Activated T-cell treated with anti-CD3 and anti-CD28 coated beads for 4 hours (primary cell): Measurements from ENCODE around the gene PABPN1L.
"Not testable (repeated sequence)": the region's sequence is repeated elsewhere in the genome, so short reads cannot be mapped to it uniquely, and the experiment has no call there.

ENCODE experiments used
- DNase-seq: peaks from one replicate; pipeline ENCODE4 v3.0.0-alpha.2; 2020

The PABPN1L gene

DNA sequence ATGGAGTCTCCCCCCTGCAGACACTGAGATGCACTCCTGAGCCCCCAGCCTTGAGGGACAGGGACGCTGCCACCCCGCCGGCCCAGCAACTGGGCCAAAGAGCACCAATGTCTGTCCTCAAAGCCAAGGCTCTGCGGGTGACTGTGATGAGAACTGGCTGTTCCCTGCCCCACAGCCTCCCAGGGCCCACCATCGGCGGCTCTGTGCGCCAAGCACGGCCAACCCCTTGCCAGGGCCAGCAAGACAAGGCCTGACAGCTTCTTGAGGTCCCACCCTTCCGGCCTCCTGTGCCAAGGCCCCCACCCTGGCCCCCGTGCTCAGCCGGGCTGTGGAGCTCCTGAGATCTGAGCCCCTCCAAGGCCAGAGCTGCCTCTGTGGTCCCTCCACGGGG lies 34.2 kb upstream of the PABPN1L start:
- DNase-seq: no peak

DNA sequence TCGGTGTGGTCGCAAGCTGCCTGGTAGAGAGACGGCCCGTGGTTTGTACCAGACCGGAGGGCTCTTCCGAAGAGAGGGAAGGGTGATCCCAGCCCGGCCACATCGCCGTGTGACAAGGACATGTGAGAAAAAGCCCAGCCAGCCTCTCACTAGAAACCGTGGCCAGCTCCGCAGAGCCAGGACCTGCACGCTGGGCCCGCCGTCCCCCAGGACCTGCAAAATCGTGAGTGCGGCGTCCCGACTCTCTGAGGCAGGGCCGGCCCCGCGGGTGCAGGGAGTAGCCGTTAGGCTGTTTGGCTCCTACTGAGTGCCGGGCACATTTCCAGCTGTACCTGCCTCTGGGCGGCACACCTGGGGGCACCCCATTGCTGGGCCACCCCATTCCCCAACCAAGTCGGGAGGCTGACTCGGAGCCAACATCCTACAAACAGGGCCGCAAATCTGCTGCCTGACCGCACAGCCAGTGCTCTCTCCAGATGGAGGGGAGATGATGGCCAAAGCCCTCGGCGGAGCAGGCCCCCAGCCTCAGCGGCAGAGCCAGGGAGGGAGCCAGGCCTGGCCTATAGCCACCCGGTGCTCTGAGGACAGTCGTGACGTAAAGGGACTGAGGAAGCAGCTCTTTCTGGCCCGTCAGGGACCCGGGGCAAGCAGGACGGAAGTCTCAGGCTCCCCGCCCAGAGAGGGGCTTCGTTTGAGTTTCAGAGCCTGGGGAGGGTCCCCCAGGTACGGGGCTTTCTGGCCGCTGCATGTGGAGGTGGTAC lies 33.6 kb upstream of the PABPN1L start:
- DNase-seq: no peak

DNA sequence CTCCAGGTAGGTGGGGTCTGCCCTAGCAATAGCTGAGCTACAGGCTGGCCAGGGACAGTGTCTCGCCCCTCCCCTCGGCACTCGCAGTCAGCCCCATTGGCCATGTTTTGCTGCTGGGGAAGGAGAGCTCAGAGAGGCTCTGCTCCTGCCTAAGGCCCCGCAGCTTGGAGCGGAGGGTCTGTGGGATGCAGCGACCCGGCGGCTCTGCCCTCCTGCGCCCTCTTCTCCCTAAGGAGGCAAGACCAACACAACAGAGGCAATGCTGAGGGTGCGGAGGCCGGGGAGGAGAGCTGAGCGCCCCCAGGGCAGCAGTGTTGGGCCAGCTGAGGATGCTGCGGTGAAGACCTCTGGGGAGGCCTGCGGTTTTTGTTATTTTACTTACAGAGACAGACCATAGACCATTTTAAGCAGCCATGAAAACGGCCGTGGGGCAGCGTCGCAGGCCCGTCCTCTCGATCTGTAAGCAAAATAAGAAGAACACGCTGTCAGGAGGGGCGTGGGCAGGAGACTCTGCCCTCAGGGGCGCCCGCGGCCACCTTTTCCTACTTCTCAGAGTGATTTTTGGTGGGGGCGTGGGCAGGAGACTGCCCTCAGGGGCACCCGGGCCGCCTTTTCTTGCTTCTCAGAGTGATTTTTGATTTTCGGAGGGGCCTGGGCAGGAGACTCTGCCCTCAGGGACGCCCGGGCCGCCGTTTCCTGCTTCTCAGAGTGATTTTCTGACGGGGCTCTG lies 31.4 kb upstream of the PABPN1L start:
- DNase-seq: no peak

DNA sequence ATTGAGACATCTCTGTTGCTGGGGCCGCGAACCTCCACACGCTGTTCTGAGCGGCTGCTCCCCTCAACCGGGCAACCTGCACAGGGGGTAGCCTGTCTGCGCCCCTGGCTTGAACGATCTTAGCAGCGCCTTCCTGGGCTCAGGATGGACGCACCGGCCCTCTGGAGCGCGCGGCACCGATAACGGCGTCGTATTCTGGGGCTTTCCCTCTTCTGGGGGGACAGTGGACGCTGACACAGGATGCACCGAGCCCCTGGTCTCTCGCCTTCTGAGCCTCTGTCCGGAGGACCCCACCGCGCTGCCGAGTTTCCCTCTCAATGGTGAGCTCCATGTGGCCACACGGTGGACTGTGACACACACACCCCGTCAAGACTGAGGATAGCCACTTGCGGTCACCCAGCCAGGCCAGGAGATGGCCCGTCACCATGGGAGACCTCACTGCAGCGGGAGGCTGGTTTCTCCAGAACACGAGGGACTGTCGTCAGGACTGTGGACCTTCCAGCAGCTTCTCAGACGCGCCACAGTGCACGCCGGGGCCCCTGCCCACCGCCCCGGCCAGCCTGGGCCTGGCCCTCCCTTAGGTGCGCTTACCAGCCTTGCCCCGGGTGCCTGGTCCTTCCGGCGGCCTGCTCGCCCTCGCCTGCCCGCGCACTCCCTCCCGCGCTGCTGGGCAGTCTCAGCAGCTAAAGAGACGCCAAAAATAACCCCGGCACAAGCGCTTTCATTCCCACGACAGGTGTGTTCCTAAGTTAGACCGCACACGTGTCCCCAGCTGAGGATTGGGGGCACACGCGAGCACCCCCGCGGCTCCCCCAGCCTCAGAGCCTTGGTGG lies 30.0 kb upstream of the PABPN1L start:
- DNase-seq: no peak

DNA sequence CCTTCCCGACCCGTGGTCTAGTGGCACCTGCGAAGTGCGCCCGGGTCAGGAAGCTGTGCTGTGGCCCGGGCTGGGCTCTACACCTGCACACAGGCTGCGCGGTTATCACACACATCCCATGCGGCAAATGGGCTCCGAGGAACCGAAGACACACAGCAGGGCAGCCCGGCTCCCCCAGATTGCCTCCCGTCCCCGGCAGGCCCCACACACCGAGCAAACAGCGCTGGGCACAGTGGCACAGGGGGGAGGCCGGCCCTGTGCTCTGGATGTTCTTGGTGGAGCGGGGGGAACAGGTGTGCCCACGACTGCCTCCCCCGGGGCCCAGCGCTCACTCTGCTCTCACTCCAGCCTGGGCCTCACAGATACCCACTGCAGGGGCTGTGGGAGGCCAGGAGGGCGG lies 28.9 kb upstream of the PABPN1L start:
- no peak for DNase-seq

DNA sequence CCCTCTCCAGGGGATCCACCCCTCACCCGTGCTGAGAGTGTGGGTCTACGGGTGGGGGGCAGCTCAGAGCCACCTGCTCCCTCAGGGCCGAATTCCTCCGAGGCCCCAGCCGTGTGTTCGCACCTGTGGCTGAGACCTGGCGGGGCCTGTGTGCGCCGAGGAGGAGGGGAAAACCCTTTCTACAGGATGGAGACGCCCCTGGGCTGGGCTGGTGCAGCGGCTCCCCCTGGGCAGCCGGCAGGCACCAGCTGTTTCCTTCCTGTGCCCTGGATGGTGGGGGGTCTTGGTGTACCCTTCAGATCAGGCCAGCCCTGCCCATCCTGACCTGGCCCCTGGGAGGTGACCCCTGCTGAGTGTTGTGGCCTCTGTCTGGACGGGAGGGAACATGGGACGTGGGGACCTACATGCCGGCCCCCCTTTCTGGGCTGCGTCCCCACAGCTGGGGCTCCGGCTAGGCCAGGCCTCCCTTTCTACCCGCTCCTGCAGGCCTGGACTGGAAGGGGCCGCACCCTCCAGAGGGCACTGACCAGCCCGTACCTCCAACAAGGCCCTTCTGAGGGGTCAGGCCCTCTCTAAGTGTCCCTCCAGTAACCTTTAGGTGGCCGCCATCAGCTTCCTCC lies 28.3 kb upstream of the PABPN1L start:
- no peak for DNase-seq

DNA sequence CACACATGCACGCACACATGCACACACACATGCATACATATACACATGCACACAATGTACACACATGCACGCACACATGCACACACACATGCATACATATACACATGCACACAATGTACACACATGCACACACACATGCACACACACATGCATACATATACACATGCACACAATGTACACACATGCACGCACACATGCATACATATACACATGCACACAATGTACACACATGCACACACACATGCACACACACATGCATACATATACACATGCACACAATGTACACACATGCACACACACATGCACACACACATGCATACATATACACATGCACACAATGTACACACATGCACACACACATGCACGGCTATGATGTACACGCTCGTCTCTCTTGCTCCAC lies 27.8 kb upstream of the PABPN1L start:
- DNase-seq: not testable (repeated sequence)

DNA sequence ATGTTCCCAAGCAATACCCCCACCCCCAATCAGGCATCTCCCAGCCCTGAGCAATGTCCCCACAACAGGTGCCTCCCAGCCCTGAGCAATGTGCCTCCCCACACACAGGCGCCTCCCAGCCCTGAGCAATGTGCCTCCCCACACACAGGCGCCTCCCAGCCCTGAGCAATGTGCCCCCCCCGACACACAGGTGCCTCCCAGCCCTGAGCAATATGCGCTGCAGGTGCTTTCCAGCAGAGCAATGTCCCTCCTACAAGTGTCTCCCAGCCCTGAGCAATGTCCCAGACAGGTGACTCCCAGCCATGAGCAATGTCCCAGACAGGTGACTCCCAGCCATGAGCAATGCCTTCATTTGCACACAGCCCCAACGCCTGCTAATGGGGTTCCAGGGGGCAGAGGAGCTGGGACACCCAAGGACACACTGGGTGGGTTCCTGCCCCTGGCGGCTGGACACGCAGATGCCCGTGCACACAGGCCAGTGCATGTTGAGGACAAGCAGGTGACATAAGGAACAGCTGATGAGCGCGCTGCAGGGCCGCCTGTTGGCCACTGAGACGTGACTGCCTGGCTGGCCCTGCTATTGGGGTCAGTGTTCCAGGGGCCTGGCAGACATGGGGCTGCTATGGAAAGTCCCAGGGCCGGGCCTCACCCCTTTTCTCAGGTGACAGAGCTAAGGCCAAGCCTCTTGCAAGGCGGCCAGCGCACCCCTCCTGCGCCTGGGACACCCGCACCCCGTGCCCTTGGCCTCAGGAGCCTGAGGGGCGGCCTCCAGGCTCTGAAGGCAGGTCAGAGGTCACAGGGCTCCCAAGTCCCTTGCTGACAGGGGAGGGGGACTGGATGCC lies 26.9 kb upstream of the PABPN1L start:
- no peak for DNase-seq

DNA sequence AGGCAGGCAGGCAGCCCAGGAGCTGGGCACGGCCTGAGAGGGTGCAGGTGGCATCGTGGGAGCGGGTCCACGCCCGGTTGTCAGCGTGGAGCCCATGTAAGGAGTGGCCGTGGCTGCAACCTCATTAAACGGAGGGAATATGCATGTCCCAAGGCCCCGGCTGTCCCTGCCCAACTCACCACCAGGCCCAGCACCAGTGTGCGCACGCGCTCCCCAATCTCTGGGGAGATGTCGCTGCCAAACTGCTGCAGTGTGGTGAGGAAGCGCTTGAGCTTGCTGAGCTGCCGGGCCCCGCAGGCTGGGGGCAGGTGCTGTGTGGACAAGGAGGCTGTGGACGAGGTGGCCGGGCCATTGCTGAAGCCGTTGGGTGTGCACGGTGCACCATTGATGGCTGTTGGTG lies 25.6 kb upstream of the PABPN1L start:
- no peak for DNase-seq

DNA sequence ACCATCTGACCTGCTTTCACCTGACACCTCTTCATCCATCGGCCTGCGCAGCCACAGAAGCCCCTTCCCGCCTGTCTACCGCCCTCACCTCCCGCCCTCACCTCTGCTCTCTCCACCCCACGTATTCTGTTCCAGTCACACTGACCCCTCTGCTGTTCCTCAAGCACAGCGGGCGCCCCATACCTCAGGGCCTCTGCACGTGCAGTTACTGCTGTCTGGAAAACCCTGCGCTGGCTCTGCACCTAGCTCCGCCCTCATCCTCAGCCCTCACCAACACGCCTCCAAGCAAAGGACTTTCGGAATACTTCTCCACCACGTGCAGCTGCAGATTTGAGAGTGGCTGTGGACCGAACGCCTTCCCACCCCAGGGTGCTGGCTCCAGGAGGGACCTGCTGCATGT lies 24.6 kb upstream of the PABPN1L start:
- DNase-seq: no peak

DNA sequence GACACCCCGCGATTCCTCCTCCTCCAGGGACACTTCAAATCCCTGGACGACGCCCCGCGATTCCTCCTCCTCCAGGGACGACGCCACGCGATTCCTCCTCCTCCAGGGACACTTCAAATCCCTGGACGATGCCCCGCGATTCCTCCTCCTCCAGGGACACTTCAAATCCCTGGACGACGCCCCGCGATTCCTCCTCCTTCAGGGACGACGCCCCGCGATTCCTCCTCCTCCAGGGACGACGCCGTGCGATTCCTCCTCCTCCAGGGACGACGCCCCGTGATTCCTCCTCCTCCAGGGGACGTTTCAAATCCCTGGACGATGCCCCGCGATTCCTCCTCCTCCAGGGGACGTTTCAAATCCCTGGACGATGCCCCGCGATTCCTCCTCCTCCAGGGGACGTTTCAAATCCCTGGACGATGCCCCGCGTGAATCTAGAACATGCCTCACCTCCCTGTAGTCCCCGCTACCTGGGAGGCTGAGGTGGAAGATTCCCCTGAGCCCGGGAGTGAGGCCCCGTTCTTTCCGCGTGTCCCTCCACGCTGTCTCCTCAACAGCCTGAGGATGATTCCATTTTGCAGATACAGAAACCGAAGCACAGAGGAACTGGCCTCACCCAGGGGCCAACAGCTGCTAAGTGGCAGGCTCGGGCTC lies 23.4 kb upstream of the PABPN1L start:
- DNase-seq: not testable (repeated sequence)

DNA sequence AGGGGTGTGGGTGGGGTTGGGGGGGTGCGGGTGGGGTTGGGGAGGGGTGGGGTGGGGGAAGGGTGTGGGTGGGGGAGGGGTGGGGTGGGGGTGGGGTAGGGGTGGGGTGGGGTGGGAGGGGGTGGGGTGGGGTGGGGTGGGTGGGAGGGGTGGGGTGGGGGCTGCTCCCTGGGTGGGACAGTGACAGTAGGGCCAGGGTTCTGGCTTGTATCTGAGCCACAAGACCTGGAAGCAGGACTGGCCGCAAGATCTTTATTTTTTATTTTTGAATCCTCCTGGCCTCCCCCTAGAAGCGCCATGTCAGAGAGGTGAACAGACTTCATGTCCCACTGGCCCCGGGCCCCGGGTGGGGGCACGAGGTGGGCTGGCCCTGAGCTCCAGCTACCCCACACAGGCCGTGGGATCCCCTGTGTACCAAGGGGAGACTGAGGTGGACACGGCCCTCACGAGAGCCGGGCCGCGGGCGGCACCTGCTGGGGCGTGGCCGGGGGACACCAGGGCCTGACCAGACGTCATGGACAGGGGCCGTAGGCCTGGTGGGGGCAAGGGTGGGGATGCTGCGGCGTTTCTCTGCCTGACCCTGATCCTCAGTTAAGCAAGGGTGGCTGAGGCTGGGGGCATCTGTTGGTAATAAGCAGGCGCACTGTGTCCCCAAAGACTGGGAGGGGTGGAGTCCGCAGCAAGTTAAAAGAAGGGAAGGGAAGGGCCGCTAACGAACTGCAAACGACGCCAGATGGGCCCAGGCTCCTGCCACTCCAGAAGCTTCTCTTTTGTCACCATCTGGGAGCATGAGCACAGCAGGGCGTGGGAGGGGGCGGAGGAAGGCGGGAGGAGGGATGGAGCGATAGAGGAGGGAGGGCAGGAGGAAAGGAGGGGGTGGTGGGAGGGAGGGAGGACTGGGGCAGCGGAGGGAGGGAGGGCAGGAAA lies 22.3 kb upstream of the PABPN1L start:
- no peak for DNase-seq

DNA sequence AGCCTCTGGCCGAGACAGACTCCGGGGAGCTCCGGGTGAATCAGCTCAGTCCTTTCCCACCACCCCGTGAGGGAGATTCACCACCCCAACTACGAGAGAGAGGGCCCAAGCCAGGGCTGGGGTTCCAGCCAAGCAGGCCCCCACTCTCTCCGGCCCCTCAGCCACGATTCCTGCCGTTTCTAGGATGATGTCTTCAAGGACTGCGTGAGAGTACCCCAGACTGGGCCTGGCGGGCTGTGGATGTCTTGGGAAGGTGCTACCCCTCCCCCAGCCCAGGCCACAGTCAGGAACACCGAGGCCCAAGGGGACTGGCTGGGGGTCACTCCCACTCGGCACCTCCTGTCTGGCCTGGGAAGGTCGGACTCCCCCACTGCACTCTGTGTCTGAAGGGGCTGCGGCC lies 21.6 kb upstream of the PABPN1L start:
- no peak for DNase-seq

DNA sequence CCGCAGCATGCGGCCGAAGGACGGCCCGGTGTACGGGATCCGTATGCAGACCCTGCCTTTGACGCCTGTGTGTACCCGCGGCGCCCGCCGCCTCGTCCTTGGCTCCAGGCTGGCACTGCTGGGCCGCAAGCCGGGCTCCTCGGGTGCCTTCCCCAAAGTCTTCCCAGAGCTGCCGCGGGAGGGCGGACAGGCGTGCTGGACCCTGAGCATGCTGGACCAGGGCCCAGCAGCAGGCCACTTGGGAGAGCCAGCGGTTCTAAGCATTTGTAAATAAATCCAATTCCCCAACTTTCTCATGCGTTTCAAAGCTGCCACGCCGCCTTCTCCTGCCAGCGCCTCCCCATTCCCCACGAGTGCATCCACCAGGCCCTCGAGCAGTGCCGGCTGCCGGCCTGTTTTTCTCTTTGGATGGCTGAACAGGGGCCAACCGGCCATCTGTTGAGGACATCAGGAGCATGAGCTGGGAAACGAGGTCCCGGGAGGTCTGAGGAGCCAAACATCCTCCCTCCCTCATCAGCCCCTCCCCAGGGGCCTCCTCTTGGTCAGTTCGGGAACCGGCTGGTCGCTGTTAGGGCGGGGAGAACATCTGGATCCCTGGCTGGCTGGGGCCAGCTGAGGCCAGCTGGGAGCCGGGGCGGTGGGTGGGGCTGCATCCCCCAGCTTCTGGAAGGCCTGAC lies 20.5 kb upstream of the PABPN1L start:
- no peak for DNase-seq

DNA sequence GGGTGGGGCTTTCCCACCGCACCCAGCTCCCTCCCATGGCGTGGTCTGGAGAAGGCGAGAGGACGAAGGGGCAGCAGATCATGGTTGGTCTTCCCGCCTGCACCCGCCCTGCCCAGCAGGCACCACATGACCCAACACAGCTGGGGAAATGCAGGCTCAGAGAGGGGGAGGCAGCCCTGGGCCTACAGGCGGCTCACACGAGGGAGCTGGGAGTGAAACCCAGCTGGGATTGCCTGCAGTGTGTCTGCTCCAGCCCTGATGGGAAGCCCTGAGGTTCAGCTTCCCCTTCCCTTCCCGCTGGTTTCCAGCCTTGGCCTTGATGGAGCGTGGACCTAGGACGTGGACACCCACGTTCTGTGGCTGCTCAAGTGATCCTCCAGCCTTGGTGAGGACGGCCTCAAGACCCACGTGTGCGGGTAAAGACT lies 20.0 kb upstream of the PABPN1L start:
- no peak for DNase-seq

DNA sequence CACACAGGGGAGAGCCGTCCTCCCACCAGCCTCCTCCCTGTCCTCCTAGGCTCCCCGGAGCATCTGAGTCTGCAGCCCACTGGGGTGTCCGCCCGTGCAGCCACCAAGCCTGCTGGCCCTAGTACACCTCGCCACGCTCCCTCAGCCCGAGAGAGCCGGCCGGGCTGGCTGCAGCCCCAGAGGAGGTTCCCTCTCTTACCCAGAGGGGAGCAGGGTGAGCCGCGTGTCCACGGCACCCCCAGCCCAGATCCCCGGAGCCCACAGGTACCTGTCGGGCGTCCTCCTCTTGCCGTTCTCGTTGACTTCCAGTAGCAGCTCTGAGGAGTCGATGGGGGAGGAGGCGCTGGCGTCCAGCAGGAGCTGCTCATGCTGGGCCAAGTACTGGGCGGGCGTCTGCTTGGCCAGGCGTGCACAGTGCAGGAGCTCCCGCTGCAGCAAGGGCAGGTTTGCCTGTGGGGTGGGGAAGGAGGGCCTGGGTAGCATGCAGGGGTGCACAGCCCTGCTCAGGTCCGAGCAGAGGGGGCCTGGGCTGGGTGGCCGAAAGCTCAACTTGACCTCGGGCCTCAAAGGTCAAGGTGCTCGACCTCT lies 19.3 kb upstream of the PABPN1L start:
- DNase-seq: no peak

DNA sequence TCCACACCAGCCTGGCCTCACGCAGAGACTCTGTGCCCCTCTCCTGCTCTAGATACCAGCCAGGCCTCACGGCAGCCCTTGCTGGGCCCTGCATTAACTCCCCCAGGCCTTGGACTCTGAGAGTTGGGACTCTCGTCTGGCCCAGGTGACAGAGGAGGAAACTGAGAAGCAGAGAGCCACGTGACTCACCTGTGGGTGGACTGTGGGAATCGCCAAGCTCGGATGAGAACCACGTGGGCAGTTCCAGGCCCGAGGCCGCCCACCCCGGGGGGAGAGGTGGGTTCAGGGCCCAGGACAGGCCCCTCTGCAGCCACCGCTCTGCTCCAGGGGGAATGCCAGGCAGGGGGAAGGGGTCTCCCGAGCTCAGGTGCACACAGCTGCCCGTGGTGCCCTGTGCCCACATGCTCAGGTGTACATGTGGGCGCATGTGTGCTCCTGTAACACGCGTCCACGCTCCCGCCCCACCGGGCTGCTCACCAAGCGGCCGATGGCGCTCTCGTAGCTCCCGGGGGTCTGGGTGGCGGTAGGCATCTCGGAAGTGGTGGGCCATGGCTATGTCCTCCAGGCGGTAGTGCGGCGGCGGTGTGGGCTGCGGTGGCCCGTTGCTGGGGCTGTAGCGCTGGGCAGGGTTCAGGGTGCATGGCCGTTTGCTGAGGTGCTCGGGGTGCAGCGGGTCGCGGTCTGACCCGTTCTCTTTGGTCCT lies 18.3 kb upstream of the PABPN1L start:
- no peak for DNase-seq

DNA sequence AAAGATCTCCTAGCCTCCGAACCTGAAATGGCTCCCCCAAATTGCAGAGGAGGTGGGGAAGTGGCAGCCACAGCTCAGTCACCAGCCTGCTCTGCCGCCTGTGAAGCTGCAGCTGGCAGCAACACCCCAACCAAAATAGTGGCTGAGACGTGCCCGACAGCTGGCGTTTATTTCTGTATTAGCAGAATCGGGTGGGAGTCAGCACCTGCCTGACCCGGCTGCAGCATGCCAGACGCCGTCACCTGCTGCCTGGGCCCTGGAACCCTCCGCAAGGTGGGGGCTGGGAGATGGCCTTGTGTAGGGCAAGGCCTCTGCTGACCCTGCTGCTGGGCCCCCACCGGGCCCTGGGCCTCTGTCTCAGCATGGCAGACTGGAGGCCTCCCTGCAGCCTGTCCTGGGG lies 17.5 kb upstream of the PABPN1L start:
- no peak for DNase-seq
